ENCODE data around the gene LPCAT2.
"Not testable (repeated sequence)": the region's sequence is repeated elsewhere in the genome, so short reads cannot be mapped to it uniquely, and the experiment has no call there.

LPCAT2 gene

DNA sequence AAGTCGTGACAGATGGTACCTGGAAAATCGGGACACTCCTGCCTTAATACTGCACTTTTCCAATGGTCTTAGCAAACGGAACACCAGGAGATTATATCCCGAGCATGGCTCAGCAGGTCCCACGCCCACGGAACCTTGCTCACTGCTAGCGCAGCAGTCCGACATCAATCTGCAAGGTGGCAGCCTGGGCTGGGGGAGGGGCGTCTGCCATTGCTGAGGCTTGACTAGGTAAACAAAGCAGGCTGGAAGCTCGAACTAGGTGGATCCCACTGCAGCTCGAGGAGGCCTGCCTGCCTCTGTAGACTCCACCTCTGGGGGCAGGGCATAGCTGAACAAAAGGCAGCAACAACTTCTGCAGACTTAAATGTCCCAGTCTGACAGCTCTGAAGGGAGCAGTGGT is 106.8 kb downstream of the LPCAT2 start:
- not testable (repeated sequence) for DNase-seq

DNA sequence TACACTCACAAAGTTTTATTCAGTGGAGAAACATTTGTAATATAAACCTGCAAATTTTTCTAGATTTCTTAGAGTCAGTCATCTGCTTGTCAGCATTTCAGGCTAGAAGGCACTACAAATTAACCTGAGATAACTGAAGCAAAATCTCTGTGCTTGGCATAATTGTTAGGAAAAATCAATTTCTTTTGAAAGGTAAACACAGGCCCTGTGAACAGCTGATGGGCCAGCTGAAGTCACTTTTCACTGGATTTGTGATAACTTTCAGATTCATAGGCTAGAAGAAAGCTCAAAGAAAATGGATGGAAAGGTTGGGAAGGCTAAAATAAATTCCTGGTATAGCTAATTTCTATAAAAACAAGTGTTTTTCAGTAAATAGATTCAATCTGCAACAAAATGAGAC is 112.9 kb downstream of the LPCAT2 start:
- no peak for DNase-seq

DNA sequence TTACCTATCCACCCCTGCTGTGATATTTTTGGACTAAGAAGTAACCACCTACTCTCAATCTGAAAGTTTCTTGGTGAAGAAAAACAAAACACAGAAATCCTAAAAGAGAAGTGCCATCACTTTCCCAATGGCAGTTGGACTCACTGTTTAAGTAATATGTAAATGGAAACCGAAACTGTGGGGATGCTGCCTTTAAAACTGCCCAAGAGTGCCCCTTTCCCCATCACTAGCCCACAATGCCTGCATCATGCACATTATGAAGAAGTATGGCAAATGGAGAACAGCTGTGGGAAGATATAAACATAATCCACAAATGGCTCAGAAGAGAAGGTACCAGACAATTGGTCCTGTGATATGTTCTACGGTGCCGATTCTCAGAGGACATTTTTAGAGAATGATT is 113.4 kb downstream of the LPCAT2 start:
- DNase-seq = no peak

DNA sequence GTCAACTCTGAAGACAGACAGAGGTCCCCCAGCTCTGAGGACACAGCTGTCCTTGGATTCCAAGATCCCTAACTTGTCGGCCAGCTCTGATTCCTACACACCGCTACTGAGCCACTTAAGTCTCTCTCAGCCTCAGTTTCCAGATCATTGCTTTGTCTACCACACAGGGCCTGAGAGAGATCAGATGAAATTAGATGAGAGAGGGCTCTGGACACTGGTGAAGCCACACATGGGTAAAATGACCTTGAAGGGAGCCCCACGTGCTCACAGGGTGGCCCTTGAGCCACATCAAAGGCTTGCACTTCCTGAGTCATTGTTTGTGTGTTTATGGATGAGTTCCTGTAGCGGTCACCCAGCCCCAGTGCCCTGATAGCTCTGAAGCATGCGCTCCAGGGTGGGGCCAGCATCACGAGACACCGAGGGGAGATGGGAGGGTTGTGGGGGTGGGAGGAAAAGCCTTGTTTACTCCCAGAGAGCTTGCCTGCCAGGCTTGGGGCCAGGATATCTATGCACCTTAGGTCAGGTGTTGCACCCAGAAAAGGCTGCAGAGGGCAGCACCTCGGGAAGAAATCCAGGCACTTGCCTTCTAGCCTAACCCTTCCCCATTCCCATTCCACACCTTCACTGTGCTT is 114.2 kb downstream of the LPCAT2 start:
- DNase-seq = no peak

DNA sequence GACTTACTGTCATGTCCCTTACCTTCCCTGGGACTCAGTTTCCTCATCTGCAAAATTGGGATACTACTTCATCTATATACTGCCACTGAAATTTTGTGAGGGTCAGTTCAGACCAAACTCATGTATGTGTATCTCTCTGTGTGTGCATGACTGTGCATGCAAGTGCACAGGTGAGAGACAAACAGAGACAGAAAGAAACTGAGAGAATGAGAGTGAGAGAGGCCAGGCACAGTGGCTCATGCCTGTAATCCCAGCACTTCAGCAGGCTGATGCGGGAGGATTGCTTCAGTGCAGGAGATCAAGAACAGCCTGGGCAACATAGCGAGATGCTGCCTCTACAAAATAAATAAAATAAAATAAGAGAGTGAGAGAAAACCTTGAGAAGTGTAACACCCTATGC is 114.8 kb downstream of the LPCAT2 start:
- DNase-seq = no peak

DNA sequence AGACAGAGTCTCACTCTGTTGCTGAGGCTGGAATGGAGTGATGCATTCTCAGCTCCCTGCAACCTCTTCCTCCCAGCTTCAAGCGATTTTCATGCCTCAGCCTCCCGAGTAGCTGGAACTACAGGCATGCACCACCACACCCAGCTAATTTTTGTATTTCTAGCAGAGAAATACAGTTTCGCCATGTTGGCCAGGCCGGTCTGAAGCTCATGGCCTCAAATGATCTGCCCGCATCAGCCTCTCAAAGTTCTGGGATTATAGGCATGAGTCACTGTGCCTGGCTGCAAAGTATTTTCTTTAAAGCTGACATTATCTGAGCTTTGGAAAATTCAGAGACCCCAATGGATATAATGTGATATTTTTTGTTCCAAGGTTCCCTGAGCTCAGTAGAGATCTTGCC is 115.8 kb downstream of the LPCAT2 start:
- no peak for DNase-seq

DNA sequence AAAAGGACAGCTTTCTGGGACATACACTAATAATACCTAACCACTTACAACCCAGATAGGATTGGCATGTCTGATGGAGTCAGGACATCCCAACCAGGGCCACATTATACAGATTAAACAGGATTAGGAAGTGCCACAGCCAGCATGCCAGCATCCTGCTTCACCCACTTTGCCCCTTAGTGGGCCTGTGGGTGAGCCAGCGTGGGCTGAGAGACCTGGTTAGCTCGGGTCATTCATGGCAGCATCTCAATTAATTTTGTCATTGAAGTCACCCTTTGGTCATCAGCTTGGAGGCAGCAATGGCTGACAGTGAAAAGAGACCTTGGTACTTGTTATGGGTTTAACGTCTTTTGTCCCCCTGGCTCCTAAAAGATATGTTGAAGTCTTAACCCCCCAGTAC is 117.0 kb downstream of the LPCAT2 start:
- no peak for DNase-seq

DNA sequence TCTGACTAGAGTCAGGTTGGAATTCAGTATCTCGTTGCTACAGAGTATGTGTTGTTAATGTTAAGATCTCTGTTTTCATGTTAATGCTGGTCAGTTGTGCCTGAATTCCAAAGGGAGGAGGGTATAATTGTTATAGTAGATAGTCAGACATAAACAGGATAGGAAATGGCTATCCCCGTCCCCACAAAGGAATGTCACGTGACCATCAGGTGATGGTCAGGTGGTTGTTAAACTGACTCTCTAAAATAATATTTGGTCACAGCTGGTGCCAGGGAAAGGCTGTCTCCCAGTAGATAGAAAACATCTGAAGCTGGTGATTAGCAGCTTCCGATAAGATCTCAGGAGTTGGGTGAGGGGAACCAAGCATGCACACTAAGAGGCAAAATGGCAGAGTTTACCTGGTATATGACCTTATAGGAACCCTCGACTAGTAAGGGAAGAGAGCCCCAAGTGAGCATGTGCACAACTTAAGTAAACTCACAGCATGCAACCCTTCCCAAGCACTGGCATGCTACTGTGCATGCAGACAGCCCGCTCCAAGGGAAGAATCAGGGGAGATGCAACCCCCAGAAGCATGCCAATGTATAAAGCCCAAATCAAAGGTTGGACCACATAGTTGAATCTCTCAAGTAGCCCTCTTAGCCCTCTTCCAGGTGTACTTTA is 119.6 kb downstream of the LPCAT2 start:
- DNase-seq = no peak

DNA sequence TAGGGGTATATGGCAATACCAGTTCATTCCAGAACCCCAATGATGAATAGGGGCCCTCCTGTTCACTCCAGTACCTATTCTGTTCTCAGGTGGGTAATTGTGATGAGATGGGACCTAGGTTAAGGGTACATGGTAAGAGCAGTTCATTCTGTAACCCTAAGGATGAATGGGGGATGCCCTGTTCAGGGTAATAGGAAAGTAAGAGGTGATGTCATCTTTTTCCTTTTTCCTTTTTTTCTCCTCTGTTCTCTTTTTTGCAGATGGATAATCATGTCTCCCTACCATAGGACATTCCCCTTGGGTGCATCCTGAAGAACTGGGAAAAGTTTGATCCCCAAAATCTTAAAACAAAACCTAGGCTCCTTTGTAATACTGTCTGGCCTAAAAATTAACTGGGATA is 121.9 kb downstream of the LPCAT2 start:
- no peak for DNase-seq

DNA sequence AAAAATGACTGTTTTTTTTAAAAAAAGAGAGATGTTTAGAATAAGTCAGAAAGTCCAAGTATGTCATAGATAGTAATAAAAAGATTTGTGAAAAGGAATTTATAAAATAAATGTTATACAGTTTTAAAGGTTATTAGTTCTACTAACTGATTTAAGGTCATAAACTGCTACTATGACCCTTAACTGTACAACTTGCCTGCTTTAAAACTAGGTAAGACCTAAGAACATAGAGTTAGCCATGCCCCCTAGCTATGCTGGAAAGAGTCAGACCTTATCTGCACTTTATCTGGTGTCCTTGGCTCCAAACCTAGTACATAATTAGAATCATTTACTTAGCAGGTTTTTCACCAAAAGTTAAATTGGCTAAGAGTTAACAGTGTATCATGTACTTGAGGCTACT is 123.4 kb downstream of the LPCAT2 start:
- no peak for DNase-seq

DNA sequence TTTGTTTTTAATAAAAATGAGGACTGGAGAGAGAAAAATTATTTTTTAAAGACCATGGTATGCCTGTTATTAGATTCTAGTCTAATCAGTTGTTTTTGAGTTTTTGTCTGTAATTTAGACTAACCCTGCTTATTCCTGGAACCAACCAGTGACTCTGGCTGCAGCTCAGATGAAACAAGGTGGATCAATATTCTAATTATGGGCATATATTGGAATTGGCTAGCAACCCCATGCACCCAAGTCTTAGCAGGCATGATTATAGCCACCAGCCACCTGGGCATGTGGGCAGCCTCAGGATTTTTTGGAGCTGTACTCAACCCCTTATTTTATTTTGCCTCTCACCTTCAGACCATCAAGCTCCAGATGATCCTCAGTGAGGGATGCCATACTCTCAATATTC is 125.3 kb downstream of the LPCAT2 start:
- no peak for DNase-seq
